SU-DHL-6 (cell line): Measurements from ENCODE around the gene ERN1.

Source experiments
- H2AFZ ChIP-seq: fragments of 200-600 bp; sonication (generic); 2 replicates; pipeline ENCODE4 v1.6.1; 2014; ENCODE audit warnings: low read depth, mild to moderate bottlenecking, moderate library complexity, mixed read lengths, antibody characterized with exemption, low read length; ENCODE audit not compliant: severe bottlenecking
- H3F3A ChIP-seq: fragments of 200-600 bp; shearing (Covaris generic); 2 replicates; pipeline ENCODE4 v1.6.0; 2016; ENCODE audit warnings: antibody characterized with exemption, mild to moderate bottlenecking; ENCODE audit not compliant: insufficient read depth
- H3K27ac ChIP-seq: fragments of 200-600 bp; sonication (generic); 2 replicates; pipeline ENCODE4 v1.5.1; 2016; ENCODE audit warnings: low read depth, mild to moderate bottlenecking, low read length, moderate library complexity, mixed read lengths
- H3K27me3 ChIP-seq: fragments of 200-600 bp; sonication (generic), shearing (Covaris generic); 2 replicates; pipeline ENCODE4 v1.6.0; 2014; ENCODE audit warnings: mild to moderate bottlenecking, low read length
- H3K36me3 ChIP-seq: fragments of 200-600 bp; sonication (generic); 2 replicates; pipeline ENCODE4 v1.6.1; 2014; ENCODE audit warnings: mild to moderate bottlenecking, low read length, mixed read lengths
- H3K4me2 ChIP-seq: fragments of 300-600, 200-600 bp; shearing (Covaris generic), sonication (generic); 2 replicates; pipeline ENCODE4 v1.6.0; 2014; ENCODE audit warnings: low read length, low read depth, mild to moderate bottlenecking; ENCODE audit not compliant: poor library complexity, severe bottlenecking
- H3K4me3 ChIP-seq: fragments of 200-600 bp; sonication (generic); 2 replicates; pipeline ENCODE4 v1.5.1; 2014; ENCODE audit warnings: antibody characterized with exemption, low read length, mild to moderate bottlenecking, mixed read lengths; ENCODE audit not compliant: insufficient read depth, poor library complexity, severe bottlenecking
- H3K79me2 ChIP-seq: fragments of 200-600 bp; sonication (generic); 2 replicates; pipeline ENCODE4 v1.6.1; 2014; ENCODE audit warnings: mild to moderate bottlenecking, low read length, moderate library complexity; ENCODE audit not compliant: insufficient read depth
- H3K9ac ChIP-seq: fragments of 200-600 bp; sonication (generic); 2 replicates; pipeline ENCODE4 v1.7.0; 2014; ENCODE audit warnings: mild to moderate bottlenecking, low read length
- H3K9me2 ChIP-seq: fragments of 200-600 bp; sonication (generic); replicated peaks from 2 replicates; pipeline ENCODE4 v1.6.1; 2014; ENCODE audit warnings: low read length; ENCODE audit not compliant: insufficient read depth
- H3K9me3 ChIP-seq: fragments of 200-600 bp; sonication (generic); 2 replicates; pipeline ENCODE4 v1.6.1; 2014; ENCODE audit warnings: low read length, mixed read lengths; ENCODE audit not compliant: insufficient read depth
- H4K20me1 ChIP-seq: fragments of 200-600 bp; sonication (generic); 2 replicates; pipeline ENCODE4 v1.6.1; 2014; ENCODE audit warnings: low read depth, mild to moderate bottlenecking, antibody characterized with exemption, low read length, moderate library complexity, mixed read lengths
- CTCF ChIP-seq: fragments of 200-600 bp; sonication (generic); IDR thresholded peaks from one replicate; pipeline ENCODE4 v1.5.1; 2017; ENCODE audit warnings: antibody characterized with exemption, mild to moderate bottlenecking, low read length, moderate library complexity; ENCODE audit not compliant: insufficient read depth, poor library complexity, severe bottlenecking
- EZH2phosphoT487 ChIP-seq: fragments of 200-600 bp; sonication (generic), shearing (Covaris generic); conservative IDR thresholded peaks from 2 replicates; pipeline ENCODE4 v1.6.1; 2018; ENCODE audit warnings: mild to moderate bottlenecking, antibody characterized with exemption, low read length, moderate library complexity, mixed read lengths

ERN1 gene

GRCh38 chr17:64080174-64080618 is 49.7 kb downstream of the ERN1 start:
- H3K4me3 ChIP-seq = no peak overlapping the region
- no peaks in the 10 kb centered on the region for H4K20me1 ChIP-seq
- H3K27ac ChIP-seq = no peak overlapping the region
- no peak overlapping the region for H3K9ac ChIP-seq
- no peaks in the 10 kb centered on the region for H3K9me2 ChIP-seq
- H3K79me2 ChIP-seq = no peaks in the 10 kb centered on the region
- H3K36me3 ChIP-seq = no peaks in the 10 kb centered on the region
- H3K27me3 ChIP-seq = no peaks in the 10 kb centered on the region
- H3K4me2 ChIP-seq = no peak overlapping the region
- H2AFZ ChIP-seq = no peak overlapping the region
- TF ChIP-seq EZH2phosphoT487 (no peak), CTCF (no peak)
- H3F3A ChIP-seq = no peaks in the 10 kb centered on the region
- no peaks in the 10 kb centered on the region for H3K9me3 ChIP-seq

- Histone ChIP-seq H4K20me1 (no peaks in the 10 kb centered on the region), H3K9me2 (no peaks in the 10 kb centered on the region), H3K36me3 (no peaks in the 10 kb centered on the region), H3K27ac (no peak overlapping the region), H3K4me3 (no peak overlapping the region), H3K9me3 (no peaks in the 10 kb centered on the region), H2AFZ (no peak overlapping the region), H3K4me2 (no peak overlapping the region), H3K79me2 (no peaks in the 10 kb centered on the region), H3K9ac (no peak overlapping the region), H3F3A (peaks cover 8% of the 10 kb centered on the region; the same call in 1 of the 2 replicates), H3K27me3 (no peaks in the 10 kb centered on the region)
- TF ChIP-seq CTCF = no peak
- no peak for TF ChIP-seq EZH2phosphoT487
These were observed 52.6 kb downstream of the ERN1 start for GRCh38 chr17:64077379-64077778.

DNA sequence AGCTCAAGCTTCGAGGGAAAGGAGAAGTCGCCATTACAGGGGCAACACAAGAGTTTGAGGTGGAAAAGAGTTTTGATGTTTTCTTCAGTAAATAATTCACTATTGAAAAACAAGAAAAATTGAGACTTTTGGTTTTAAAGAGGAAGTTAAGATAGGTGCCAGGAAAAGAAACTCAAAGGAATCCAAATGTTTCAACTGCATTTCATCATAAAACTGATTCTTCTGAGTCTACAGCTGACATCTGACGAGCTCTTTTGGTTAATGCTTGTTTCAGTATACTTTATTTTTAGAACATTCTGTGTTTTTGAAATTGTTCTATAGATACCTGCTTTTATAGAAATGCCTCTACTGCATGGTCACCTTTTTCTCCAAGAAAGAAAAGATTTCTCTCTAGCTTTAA is 54.0 kb downstream of the ERN1 start:
- Histone ChIP-seq H3F3A (peaks cover 8% of the 10 kb centered on the region; the same call in 1 of the 2 replicates), H3K79me2 (no peaks in the 10 kb centered on the region), H4K20me1 (no peaks in the 10 kb centered on the region), H3K9me3 (no peaks in the 10 kb centered on the region), H3K4me3 (no peak overlapping the region), H3K27ac (no peak overlapping the region), H3K27me3 (no peaks in the 10 kb centered on the region), H3K36me3 (no peaks in the 10 kb centered on the region), H2AFZ (no peak overlapping the region), H3K4me2 (no peak overlapping the region), H3K9ac (no peak overlapping the region), H3K9me2 (no peaks in the 10 kb centered on the region)
- TF ChIP-seq EZH2phosphoT487 = no peak
- TF ChIP-seq CTCF = no peak
